ENCODE results near the gene BMPR1A.
A peak's percentile ranks its signal among the peaks of the same experiment; 100 is the strongest.

BMPR1A gene

GRCh38 chr10:86756511-86757112 lies at the start of gene BMPR1A:
Gene BMPR1A (plus strand): TSS chr10:86756619. CDS start chr10:86876019, 119,400 bp downstream.
- no peak for DNase-seq

GRCh38 chr10:86706977-86707376 lies 49.4 kb upstream of the BMPR1A start:
- no peak for DNase-seq

- DNase-seq, result no peak
Measured at GRCh38 chr10:86707505-86707904, 48.9 kb upstream of the BMPR1A start.

GRCh38 chr10:86708068-86708782 lies 48.2 kb upstream of the BMPR1A start:
- DNase-seq, result no peak

- DNase-seq, result no peak
Measured at GRCh38 chr10:86708783-86709380, 47.5 kb upstream of the BMPR1A start.

GRCh38 chr10:86709396-86710185 lies 46.8 kb upstream of the BMPR1A start:
- no peak for DNase-seq

- peak; percentile 82 for DNase-seq
Measured at GRCh38 chr10:86710987-86711512, 45.4 kb upstream of the BMPR1A start.

- DNase-seq, result peak; percentile 32
Measured at GRCh38 chr10:86711513-86712316, 44.7 kb upstream of the BMPR1A start.

GRCh38 chr10:86712317-86712707 lies 44.1 kb upstream of the BMPR1A start:
- DNase-seq, result no peak

- DNase-seq, result no peak
Measured at GRCh38 chr10:86715156-86715795, 41.1 kb upstream of the BMPR1A start.

- DNase-seq, result no peak
Measured at GRCh38 chr10:86715836-86716235, 40.6 kb upstream of the BMPR1A start.

GRCh38 chr10:86716466-86716865 lies 40.0 kb upstream of the BMPR1A start:
- no peak for DNase-seq

- DNase-seq, result no peak
Measured at GRCh38 chr10:86718556-86718955, 37.9 kb upstream of the BMPR1A start.

- peak; percentile 15 for DNase-seq
Measured at GRCh38 chr10:86721232-86721631, 35.2 kb upstream of the BMPR1A start.

- DNase-seq, result no peak
Measured at GRCh38 chr10:86723009-86723408, 33.4 kb upstream of the BMPR1A start.

- no peak for DNase-seq
Measured at GRCh38 chr10:86724445-86724844, 32.0 kb upstream of the BMPR1A start.

GRCh38 chr10:86725980-86726676 lies 30.3 kb upstream of the BMPR1A start:
- DNase-seq, result no peak

- DNase-seq, result no peak
Measured at GRCh38 chr10:86726677-86726999, 29.8 kb upstream of the BMPR1A start.

GRCh38 chr10:86727470-86727869 lies 28.9 kb upstream of the BMPR1A start:
- DNase-seq, result no peak

GRCh38 chr10:86728056-86728455 lies 28.4 kb upstream of the BMPR1A start:
- no peak for DNase-seq

GRCh38 chr10:86729677-86730076 lies 26.7 kb upstream of the BMPR1A start:
- DNase-seq, result no peak

All from hematopoietic multipotent progenitor cell treated with erythropoietin and hydrocortisone succinate and interleukin-3 and kit ligand, for 8 days (in vitro differentiated cells).